ENCODE data around the gene NCS1.

Gene NCS1

GRCh38 chr9:130207241-130207992 is 35.2 kb downstream of the NCS1 start:
- no peak overlapping the region for H3K4me3 ChIP-seq (replicated peaks; ENCODE audit: low read depth, low read length)
- no peak for DNase-seq (ENCODE audit: low read depth)
- TF ChIP-seq CTCF (IDR thresholded peaks at IDR 0.05; ENCODE audit: low read length, missing control alignments), result no peak

GRCh38 chr9:130208600-130209347 is 36.6 kb downstream of the NCS1 start:
- no peak overlapping the region for H3K4me3 ChIP-seq (replicated peaks; ENCODE audit: low read depth, low read length)
- no peak for TF ChIP-seq CTCF (IDR thresholded peaks at IDR 0.05; ENCODE audit: low read length, missing control alignments)
- no peak for DNase-seq (ENCODE audit: low read depth)

GRCh38 chr9:130209422-130209821 is 37.2 kb downstream of the NCS1 start:
- TF ChIP-seq CTCF (IDR thresholded peaks at IDR 0.05; ENCODE audit: low read length, missing control alignments), result no peak
- H3K4me3 ChIP-seq (replicated peaks; ENCODE audit: low read depth, low read length), result no peak overlapping the region
- peak; percentile 36 for DNase-seq (ENCODE audit: low read depth)

GRCh38 chr9:130211548-130212226 is 39.5 kb downstream of the NCS1 start:
- TF ChIP-seq CTCF (IDR thresholded peaks at IDR 0.05; ENCODE audit: low read length, missing control alignments), result no peak
- no peak for DNase-seq (ENCODE audit: low read depth)
- no peak overlapping the region for H3K4me3 ChIP-seq (replicated peaks; ENCODE audit: low read depth, low read length)

- no peak for DNase-seq (ENCODE audit: low read depth)
- no peak overlapping the region for H3K4me3 ChIP-seq (replicated peaks; ENCODE audit: low read depth, low read length)
- TF ChIP-seq CTCF (IDR thresholded peaks at IDR 0.05; ENCODE audit: low read length, missing control alignments), result no peak
Measured at GRCh38 chr9:130212543-130213297, 40.5 kb downstream of the NCS1 start.

- DNase-seq (ENCODE audit: low read depth), result no peak
- no peak for TF ChIP-seq CTCF (IDR thresholded peaks at IDR 0.05; ENCODE audit: low read length, missing control alignments)
- H3K4me3 ChIP-seq (replicated peaks; ENCODE audit: low read depth, low read length), result no peak overlapping the region
Measured at GRCh38 chr9:130213911-130214761, 41.9 kb downstream of the NCS1 start.
